ENCODE results near the gene MIX23. TPM values are rescaled to one million over a fixed set of nuclear protein-coding genes. Genes with fewer than 3 reads are reported as not detected.

The MIX23 gene
- polyA plus RNA-seq, 1 experiment: 21.7 TPM

GRCh38 chr3:122396511-122396910 is 13.5 kb upstream of the MIX23 start:
- DNase-seq (ENCODE audit: low read depth, low spot score): no peak
- no peak overlapping the region for H3K4me3 ChIP-seq (ENCODE audit: low read depth, low read length)
- CTCF ChIA-PET: no interaction called here
- POLR2A ChIA-PET: no interaction called here
- no peak overlapping the region for H3K27ac ChIP-seq (ENCODE audit: low read depth, low read length)
- TF ChIP-seq, protein P1, sequence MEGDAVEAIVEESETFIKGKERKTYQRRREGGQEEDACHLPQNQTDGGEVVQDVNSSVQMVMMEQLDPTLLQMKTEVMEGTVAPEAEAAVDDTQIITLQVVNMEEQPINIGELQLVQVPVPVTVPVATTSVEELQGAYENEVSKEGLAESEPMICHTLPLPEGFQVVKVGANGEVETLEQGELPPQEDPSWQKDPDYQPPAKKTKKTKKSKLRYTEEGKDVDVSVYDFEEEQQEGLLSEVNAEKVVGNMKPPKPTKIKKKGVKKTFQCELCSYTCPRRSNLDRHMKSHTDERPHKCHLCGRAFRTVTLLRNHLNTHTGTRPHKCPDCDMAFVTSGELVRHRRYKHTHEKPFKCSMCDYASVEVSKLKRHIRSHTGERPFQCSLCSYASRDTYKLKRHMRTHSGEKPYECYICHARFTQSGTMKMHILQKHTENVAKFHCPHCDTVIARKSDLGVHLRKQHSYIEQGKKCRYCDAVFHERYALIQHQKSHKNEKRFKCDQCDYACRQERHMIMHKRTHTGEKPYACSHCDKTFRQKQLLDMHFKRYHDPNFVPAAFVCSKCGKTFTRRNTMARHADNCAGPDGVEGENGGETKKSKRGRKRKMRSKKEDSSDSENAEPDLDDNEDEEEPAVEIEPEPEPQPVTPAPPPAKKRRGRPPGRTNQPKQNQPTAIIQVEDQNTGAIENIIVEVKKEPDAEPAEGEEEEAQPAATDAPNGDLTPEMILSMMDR (IDR thresholded peaks at IDR 0.05; ENCODE audit: low read depth, low read length): no peak
- H3K27me3 ChIP-seq (ENCODE audit: control insufficient read depth, insufficient read depth, low read length): no peaks in the 10 kb centered on the region
- no peaks in the 10 kb centered on the region for H3K9me3 ChIP-seq (ENCODE audit: control insufficient read depth, insufficient read depth, low read length)

- DNase-seq (ENCODE audit: low read depth, low spot score): no peak
- no peaks in the 10 kb centered on the region for H3K27me3 ChIP-seq (ENCODE audit: control insufficient read depth, insufficient read depth, low read length)
- no peak overlapping the region for H3K4me3 ChIP-seq (ENCODE audit: low read depth, low read length)
- POLR2A ChIA-PET: no interaction called here
- CTCF ChIA-PET: no interaction called here
- no peaks in the 10 kb centered on the region for H3K9me3 ChIP-seq (ENCODE audit: control insufficient read depth, insufficient read depth, low read length)
- TF ChIP-seq, protein P1 (IDR thresholded peaks at IDR 0.05; ENCODE audit: low read depth, low read length): no peak
- no peak overlapping the region for H3K27ac ChIP-seq (ENCODE audit: low read depth, low read length)
These were observed 12.6 kb upstream of the MIX23 start for GRCh38 chr3:122395582-122395981.

- POLR2A ChIA-PET: no interaction called here
- DNase-seq (ENCODE audit: low read depth, low spot score): no peak
- TF ChIP-seq, protein P1 (IDR thresholded peaks at IDR 0.05; ENCODE audit: low read depth, low read length): no peak
- CTCF ChIA-PET: interaction anchor here (0.7 to 3.9 kb wide), 8 partner anchors 8 to 285 kb away, joined by 3 to 48 read pairs (median 12); partner anchors contain the start of genes FAM162A, MIX23 and WDR5B
- no peak overlapping the region for H3K27ac ChIP-seq (ENCODE audit: low read depth, low read length)
- no peaks in the 10 kb centered on the region for H3K27me3 ChIP-seq (ENCODE audit: control insufficient read depth, insufficient read depth, low read length)
- H3K4me3 ChIP-seq (ENCODE audit: low read depth, low read length): no peak overlapping the region
- no peaks in the 10 kb centered on the region for H3K9me3 ChIP-seq (ENCODE audit: control insufficient read depth, insufficient read depth, low read length)
These were observed 11.1 kb upstream of the MIX23 start for GRCh38 chr3:122394173-122394572.

- DNase-seq (ENCODE audit: low read depth, low spot score): no peak
- no peaks in the 10 kb centered on the region for H3K9me3 ChIP-seq (ENCODE audit: control insufficient read depth, insufficient read depth, low read length)
- no peaks in the 10 kb centered on the region for H3K27me3 ChIP-seq (ENCODE audit: control insufficient read depth, insufficient read depth, low read length)
- no peak overlapping the region for H3K27ac ChIP-seq (ENCODE audit: low read depth, low read length)
- ChIA-PET CTCF (interaction anchor here (0.6 to 3.9 kb wide), 24 partner anchors 9 to 638 kb away, joined by 3 to 48 read pairs (median 4); partner anchors contain the start of genes FAM162A, MIX23 and WDR5B), POLR2A (interaction anchor here (0.7 to 1.5 kb wide), 3 partner anchors 9 to 636 kb away, joined by 3 to 6 read pairs (median 4); partner anchors contain the start of genes FAM162A and WDR5B)
- no peak overlapping the region for H3K4me3 ChIP-seq (ENCODE audit: low read depth, low read length)
- TF ChIP-seq, protein P1 (IDR thresholded peaks at IDR 0.05; ENCODE audit: low read depth, low read length): peak; percentile 82
These were observed 10.1 kb upstream of the MIX23 start for GRCh38 chr3:122392868-122393844.
